AG09309 (cell line): ENCODE data around the gene MYORG.

Experiments
- DNase-seq: peaks from one replicate; pipeline ENCODE4 v3.0.0-alpha.2; 2010; ENCODE audit warnings: low read depth
- H3K4me3 ChIP-seq: 2 replicates; pipeline ENCODE4 v1.5.1; 2011; ENCODE audit warnings: mild to moderate bottlenecking, low read depth, low read length, moderate library complexity; ENCODE audit not compliant: control insufficient read depth
- CTCF ChIP-seq: IDR thresholded peaks from 2 replicates; pipeline ENCODE4 v1.5.1; 2011; ENCODE audit warnings: mild to moderate bottlenecking, low read depth, low read length, inconsistent platforms; ENCODE audit not compliant: insufficient read depth, control insufficient read depth; ENCODE audit errors: missing control alignments

Gene MYORG

DNA sequence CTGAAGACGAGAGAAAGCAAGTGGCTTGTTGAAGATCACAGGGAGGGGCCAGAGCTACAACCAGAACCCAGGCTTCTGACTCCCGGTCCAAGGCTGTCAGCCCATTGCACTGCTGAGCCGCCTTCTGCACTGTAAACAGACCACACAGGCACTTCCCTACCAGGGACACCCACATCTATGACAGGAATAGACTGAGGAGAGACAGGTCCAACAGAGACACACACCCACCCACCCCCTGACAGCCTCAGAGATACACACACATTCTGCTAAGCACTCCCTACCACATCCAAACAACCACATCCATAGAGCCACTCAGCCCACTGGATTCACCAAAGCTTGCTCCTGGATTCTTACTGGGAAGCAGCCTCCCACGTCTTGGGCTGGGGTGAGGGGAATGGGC, 23.0 kb upstream of the MYORG start:
- no peak for TF ChIP-seq CTCF
- no peak overlapping the region for H3K4me3 ChIP-seq
- no peak for DNase-seq

- no peak for DNase-seq
- no peak for TF ChIP-seq CTCF
- H3K4me3 ChIP-seq, result no peak overlapping the region
Measured at GRCh38 chr9:34398875-34399274, 22.2 kb upstream of the MYORG start.

DNA sequence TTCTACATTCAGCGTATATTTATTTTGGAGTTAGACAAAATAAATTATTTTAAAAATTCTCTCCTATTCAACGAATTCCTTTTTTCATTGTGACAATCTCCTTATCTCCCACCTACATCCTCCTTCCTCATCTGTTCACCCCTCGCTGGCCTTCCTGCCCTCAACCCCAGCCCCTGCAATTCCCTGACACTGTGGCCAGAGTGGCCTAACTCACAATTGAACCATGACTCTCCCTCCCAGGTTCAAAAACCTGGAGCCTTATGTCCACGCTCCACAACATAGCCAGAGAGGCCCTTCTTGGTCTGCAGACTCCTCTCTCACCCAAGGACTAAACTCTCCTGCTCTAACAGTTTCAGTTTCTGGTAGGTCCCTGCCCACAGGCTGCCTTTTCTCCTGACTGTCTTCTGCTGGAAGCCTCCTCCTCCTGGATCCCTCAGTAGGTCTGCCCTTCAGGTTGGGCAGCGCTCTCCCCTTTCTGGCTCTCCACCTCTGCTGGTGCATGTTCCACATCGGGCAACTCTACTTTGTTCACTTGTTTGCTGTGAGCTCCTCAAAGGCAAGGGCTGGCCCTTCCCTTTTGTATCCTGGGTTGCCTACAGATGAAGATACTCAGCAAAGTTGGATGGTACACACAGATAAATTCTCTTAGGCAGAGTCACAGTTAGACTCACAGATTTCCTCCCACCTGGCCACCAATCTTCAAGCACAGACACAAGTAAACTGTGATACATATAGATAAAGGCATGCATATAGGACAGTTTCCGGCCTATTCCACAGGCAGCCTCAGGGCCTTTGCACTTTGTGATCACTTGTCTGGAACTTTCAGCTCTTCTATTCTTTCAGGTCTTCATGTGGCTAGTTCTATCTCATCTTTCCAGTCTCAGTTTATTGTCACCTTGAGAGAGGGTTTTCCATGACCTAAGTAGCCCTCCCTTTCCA, 19.8 kb upstream of the MYORG start:
- TF ChIP-seq CTCF, result no peak
- no peak overlapping the region for H3K4me3 ChIP-seq
- DNase-seq, result no peak

DNA sequence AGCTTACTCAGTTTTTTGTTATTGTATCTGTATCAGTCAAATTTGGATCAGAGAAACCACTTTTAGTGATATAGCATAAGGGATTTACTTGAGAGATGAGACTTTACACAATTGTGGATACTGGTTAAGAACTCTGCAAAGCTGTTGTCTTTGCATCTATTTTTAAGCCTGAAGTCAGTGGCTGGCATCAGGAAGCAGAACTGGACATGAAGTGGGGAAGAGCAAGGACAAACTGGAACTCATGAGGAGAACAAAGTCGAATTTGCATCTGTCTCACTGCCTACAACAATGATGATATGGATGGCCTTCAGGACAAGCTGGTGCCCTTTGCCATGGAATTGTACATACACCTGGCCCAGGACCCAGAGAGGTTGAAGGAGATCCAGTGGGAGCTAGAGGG, 15.8 kb upstream of the MYORG start:
- no peak for TF ChIP-seq CTCF
- H3K4me3 ChIP-seq, result no peak overlapping the region
- no peak for DNase-seq

DNA sequence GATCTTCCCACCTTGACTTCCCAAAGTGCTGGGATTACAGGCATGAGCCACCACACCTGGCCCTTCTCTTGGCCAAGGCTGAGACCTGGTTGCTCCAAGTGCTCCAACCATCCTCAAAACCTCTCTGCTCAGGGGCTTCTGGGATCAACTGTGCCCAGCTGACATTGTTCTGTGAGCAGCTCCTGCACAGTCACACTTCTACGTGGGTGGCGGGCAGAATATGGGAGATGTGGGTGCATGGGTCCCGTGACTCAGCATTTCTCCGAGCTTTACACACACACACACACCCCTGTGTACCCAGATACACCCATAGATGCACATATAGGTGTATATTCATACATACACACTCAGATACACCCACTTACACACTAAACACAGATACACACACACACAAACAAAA, 10.5 kb upstream of the MYORG start:
- no peak for DNase-seq
- H3K4me3 ChIP-seq, result no peak overlapping the region
- TF ChIP-seq CTCF, result no peak

DNA sequence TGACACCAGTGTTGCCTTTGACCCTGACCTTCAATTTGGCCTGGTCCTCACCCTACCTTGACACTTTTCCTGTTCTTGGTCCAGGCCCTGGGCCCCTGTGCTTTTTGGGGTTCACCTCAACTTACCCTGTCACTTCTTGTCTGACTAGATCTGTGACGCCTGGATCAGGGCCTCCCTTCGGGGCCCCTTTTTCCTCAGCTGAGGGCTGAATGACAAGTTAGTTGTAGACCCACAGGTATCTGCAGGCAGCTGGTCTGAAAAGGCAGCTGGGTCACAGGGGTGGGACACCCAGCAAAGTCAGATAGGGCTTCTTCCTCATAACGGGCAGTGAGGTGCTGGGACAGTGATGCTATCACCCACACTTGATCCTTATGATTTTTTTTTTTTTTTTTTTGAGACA, 10.0 kb upstream of the MYORG start:
- TF ChIP-seq CTCF, result no peak
- DNase-seq, result no peak
- no peak overlapping the region for H3K4me3 ChIP-seq
